H9 (cell line): ENCODE results near the gene FOXI1. TPM values are rescaled to one million over a fixed set of nuclear protein-coding genes. Genes with fewer than 3 reads are reported as not detected.

Source experiments
- DNase-seq: peaks from one replicate; pipeline ENCODE4 v3.0.0-alpha.2; 2017
- H2AFZ ChIP-seq: one replicate; pipeline ENCODE4 v1.6.1; 2013; ENCODE audit warnings: mild to moderate bottlenecking, low read length, control low read depth, moderate library complexity
- H2AK5ac ChIP-seq: 2 replicates; pipeline ENCODE4 v1.6.1; 2013; ENCODE audit warnings: low read length, control low read depth, mixed read lengths; ENCODE audit not compliant: insufficient read length
- H2BK120ac ChIP-seq: one replicate; pipeline ENCODE4 v1.6.1; 2013; ENCODE audit warnings: low read depth, mild to moderate bottlenecking, low read length, control low read depth, inconsistent platforms; ENCODE audit not compliant: poor library complexity, severe bottlenecking
- H2BK12ac ChIP-seq: 2 replicates; pipeline ENCODE4 v1.6.1; 2013; ENCODE audit warnings: low read length, control low read depth, mixed read lengths, low read depth; ENCODE audit not compliant: insufficient read length
- H2BK15ac ChIP-seq: 2 replicates; pipeline ENCODE4 v1.6.1; 2013; ENCODE audit warnings: low read depth, low read length, control low read depth
- H2BK20ac ChIP-seq: one replicate; pipeline ENCODE4 v1.6.1; 2013; ENCODE audit warnings: low read depth, mild to moderate bottlenecking, low read length, control low read depth, inconsistent platforms; ENCODE audit not compliant: poor library complexity, severe bottlenecking
- H2BK5ac ChIP-seq: 2 replicates; pipeline ENCODE4 v1.6.1; 2013; ENCODE audit warnings: low read length, control low read depth, mixed read lengths; ENCODE audit not compliant: insufficient read length
- H3K14ac ChIP-seq: 2 replicates; pipeline ENCODE4 v1.6.1; 2013; ENCODE audit warnings: low read length, control low read depth; ENCODE audit not compliant: insufficient read depth
- H3K18ac ChIP-seq: 2 replicates; pipeline ENCODE4 v1.6.1; 2013; ENCODE audit warnings: low read depth, mild to moderate bottlenecking, mixed read lengths, low read length, control low read depth; ENCODE audit not compliant: insufficient read length
- H3K23ac ChIP-seq: 2 replicates; pipeline ENCODE4 v1.6.1; 2013; ENCODE audit warnings: low read length, control low read depth, mixed read lengths, low read depth; ENCODE audit not compliant: insufficient read length
- H3K23me2 ChIP-seq: 2 replicates; pipeline ENCODE4 v1.6.1; 2013; ENCODE audit warnings: low read depth, mild to moderate bottlenecking, mixed read lengths, low read length, control low read depth; ENCODE audit not compliant: insufficient read length, poor library complexity, severe bottlenecking
- H3K27ac ChIP-seq: 2 replicates; pipeline ENCODE4 v1.5.1; 2013; ENCODE audit warnings: low read length, control low read depth, mixed read lengths, low read depth; ENCODE audit not compliant: insufficient read length
- H3K27me3 ChIP-seq: 2 replicates; pipeline ENCODE4 v1.6.1; 2013; ENCODE audit warnings: low read length, control low read depth, inconsistent platforms; ENCODE audit not compliant: insufficient read depth
- H3K4ac ChIP-seq: 2 replicates; pipeline ENCODE4 v1.6.1; 2013; ENCODE audit warnings: low read depth, mild to moderate bottlenecking, control low read depth, inconsistent platforms, low read length, moderate library complexity
- H3K4me1 ChIP-seq: 2 replicates; pipeline ENCODE4 v1.6.1; 2013; ENCODE audit warnings: low read length, control low read depth, inconsistent platforms; ENCODE audit not compliant: insufficient read depth
- H3K4me2 ChIP-seq: 2 replicates; pipeline ENCODE4 v1.6.1; 2013; ENCODE audit warnings: low read length, control low read depth, mixed read lengths; ENCODE audit not compliant: insufficient read length, insufficient read depth
- H3K56ac ChIP-seq: 2 replicates; pipeline ENCODE4 v1.6.1; 2013; ENCODE audit warnings: low read depth, mild to moderate bottlenecking, mixed read lengths, low read length, control low read depth; ENCODE audit not compliant: insufficient read length
- H3K79me1 ChIP-seq: 2 replicates; pipeline ENCODE4 v1.6.1; 2013; ENCODE audit warnings: low read depth, mild to moderate bottlenecking, moderate library complexity, low read length, control low read depth, inconsistent platforms; ENCODE audit not compliant: insufficient read depth, poor library complexity, severe bottlenecking
- H3K79me2 ChIP-seq: 2 replicates; pipeline ENCODE4 v1.6.1; 2013; ENCODE audit warnings: low read length, control low read depth, inconsistent platforms; ENCODE audit not compliant: insufficient read depth
- H3K9ac ChIP-seq: 2 replicates; pipeline ENCODE4 v1.6.1; 2013; ENCODE audit warnings: low read length, control low read depth, mixed read lengths; ENCODE audit not compliant: insufficient read length; ENCODE audit errors: extremely low read depth
- H3K9me3 ChIP-seq: one replicate; pipeline ENCODE4 v1.6.1; 2013; ENCODE audit warnings: low read depth, low read length, inconsistent platforms; ENCODE audit not compliant: control insufficient read depth
- H3T11ph ChIP-seq: one replicate; pipeline ENCODE4 v1.6.1; 2013; ENCODE audit warnings: mild to moderate bottlenecking, low read length, control low read depth, inconsistent platforms
- H4K20me1 ChIP-seq: one replicate; pipeline ENCODE4 v1.6.1; 2013; ENCODE audit not compliant: control insufficient read depth, insufficient read length, insufficient read depth
- H4K5ac ChIP-seq: 2 replicates; pipeline ENCODE4 v1.6.1; 2013; ENCODE audit warnings: low read depth, mild to moderate bottlenecking, mixed read lengths, low read length, control low read depth; ENCODE audit not compliant: insufficient read length
- H4K8ac ChIP-seq: replicated peaks from 2 replicates; pipeline ENCODE4 v1.6.1; 2013; ENCODE audit warnings: low read length, control low read depth, mixed read lengths, low read depth; ENCODE audit not compliant: insufficient read length
- H4K91ac ChIP-seq: 2 replicates; pipeline ENCODE4 v1.6.1; 2013; ENCODE audit warnings: low read depth, mild to moderate bottlenecking, moderate library complexity, mixed read lengths, low read length, control low read depth; ENCODE audit not compliant: insufficient read length
- H3K27ac Mint-ChIP-seq, 3 experiments: 2 replicates in 2 of 3; 3 replicates in 1 of 3; pipeline ENCODE4 v1.8.0; 2020 to 2021; ENCODE audit warnings: mixed read lengths in 3 of 3, mild to moderate bottlenecking in 1 of 3, moderate library complexity in 1 of 3
- H3K27me3 Mint-ChIP-seq: 2 replicates; pipeline ENCODE4 v1.8.0; 2021; ENCODE audit warnings: low read depth, mild to moderate bottlenecking, moderate library complexity, mixed read lengths
- H3K36me3 Mint-ChIP-seq, 3 experiments: 2 replicates in 2 of 3; 3 replicates in 1 of 3; pipeline ENCODE4 v1.8.0; 2020 to 2021; ENCODE audit warnings: low read depth in 3 of 3, mixed read lengths in 3 of 3; ENCODE audit not compliant: insufficient read depth in 1 of 3
- H3K4me1 Mint-ChIP-seq, 2 experiments: 2 replicates each; pipeline ENCODE4 v1.8.0; 2020; ENCODE audit warnings: mixed read lengths in 2 of 2
- H3K4me3 Mint-ChIP-seq, 2 experiments: 2 replicates in 1 of 2; 3 replicates in 1 of 2; pipeline ENCODE4 v1.8.0; 2020 to 2021; ENCODE audit warnings: mild to moderate bottlenecking in 2 of 2, mixed read lengths in 2 of 2, moderate library complexity in 1 of 2
- H3K9me3 Mint-ChIP-seq, 2 experiments: 2 replicates in 1 of 2; 3 replicates in 1 of 2; pipeline ENCODE4 v1.8.0; 2020; ENCODE audit warnings: mild to moderate bottlenecking in 2 of 2, mixed read lengths in 2 of 2, moderate library complexity in 1 of 2
- WGBS: extraction: QIAGEN DNeasy Blood & Tissue Kit; methylation state at CpG from one replicate; pipeline ENCODE4 v1.1.7; 2013; ENCODE audit warnings: missing lambda C conversion rate, low lambda C conversion rate, mixed read lengths; ENCODE audit not compliant: insufficient read length; ENCODE audit errors: extremely low coverage; 5-methylcytosine and 5-hydroxymethylcytosine counted together
- total RNA-seq: library from RNA; stranded (reverse); gene quantifications from 2 replicates; pipeline ENCODE4 v1.2.1, GENCODE V29; 2021
- TF ChIP-seq, protein P1 (sequence below): fragments of 200-600 bp; sonication (generic); conservative IDR thresholded peaks from 3 replicates; pipeline ENCODE4 v1.8.0; 2021; ENCODE audit warnings: antibody characterized with exemption, mild to moderate bottlenecking

Gene FOXI1
- total RNA-seq, 1 experiment from 2014 or later = not detected

- Histone ChIP-seq H2BK12ac (peak overlapping the region; percentile 67), H3K4ac (no peak overlapping the region), H3K14ac (peak overlapping the region; percentile 49; the same call in 1 of the 2 replicates), H4K5ac (no peak overlapping the region), H3K4me1 (no peaks in the 10 kb centered on the region; the same call in 1 of the 2 replicates), H3K79me2 (no peaks in the 10 kb centered on the region), H3T11ph (no peak overlapping the region), H3K4me2 (no peak overlapping the region), H3K9ac (no peak overlapping the region), H2AK5ac (no peak overlapping the region), H2AFZ (no peak overlapping the region), H2BK20ac (no peak overlapping the region), H3K23ac (no peak overlapping the region), H3K27me3 (no peaks in the 10 kb centered on the region), H4K8ac (no peak overlapping the region), H4K20me1 (no peaks in the 10 kb centered on the region), H4K91ac (no peak overlapping the region), H3K18ac (no peak overlapping the region), H2BK120ac (no peak overlapping the region), H3K27ac (no peak overlapping the region), H3K9me3 (no peaks in the 10 kb centered on the region), H2BK15ac (no peak overlapping the region), H2BK5ac (no peak overlapping the region), H3K56ac (no peak overlapping the region), H3K79me1 (no peaks in the 10 kb centered on the region), H3K23me2 (no peaks in the 10 kb centered on the region)
- H3K36me3 Mint-ChIP-seq = no peaks in the 10 kb centered on the region
- no peaks in the 10 kb centered on the region; the same call in none of the 2 replicates for H3K27me3 Mint-ChIP-seq
- peaks cover 31 to 32% of the 10 kb centered on the region in 2 experiments for H3K4me1 Mint-ChIP-seq
- peak overlapping the region in 2 of 3 experiments; percentile 57 to 88; a peak in 2 of 7 replicates for H3K27ac Mint-ChIP-seq
- peak; percentile 61 for DNase-seq
- no CpG with 5 or more reads among the region's 7 CpGs for WGBS
- TF ChIP-seq, protein P1, sequence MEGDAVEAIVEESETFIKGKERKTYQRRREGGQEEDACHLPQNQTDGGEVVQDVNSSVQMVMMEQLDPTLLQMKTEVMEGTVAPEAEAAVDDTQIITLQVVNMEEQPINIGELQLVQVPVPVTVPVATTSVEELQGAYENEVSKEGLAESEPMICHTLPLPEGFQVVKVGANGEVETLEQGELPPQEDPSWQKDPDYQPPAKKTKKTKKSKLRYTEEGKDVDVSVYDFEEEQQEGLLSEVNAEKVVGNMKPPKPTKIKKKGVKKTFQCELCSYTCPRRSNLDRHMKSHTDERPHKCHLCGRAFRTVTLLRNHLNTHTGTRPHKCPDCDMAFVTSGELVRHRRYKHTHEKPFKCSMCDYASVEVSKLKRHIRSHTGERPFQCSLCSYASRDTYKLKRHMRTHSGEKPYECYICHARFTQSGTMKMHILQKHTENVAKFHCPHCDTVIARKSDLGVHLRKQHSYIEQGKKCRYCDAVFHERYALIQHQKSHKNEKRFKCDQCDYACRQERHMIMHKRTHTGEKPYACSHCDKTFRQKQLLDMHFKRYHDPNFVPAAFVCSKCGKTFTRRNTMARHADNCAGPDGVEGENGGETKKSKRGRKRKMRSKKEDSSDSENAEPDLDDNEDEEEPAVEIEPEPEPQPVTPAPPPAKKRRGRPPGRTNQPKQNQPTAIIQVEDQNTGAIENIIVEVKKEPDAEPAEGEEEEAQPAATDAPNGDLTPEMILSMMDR = no peak
- H3K4me3 Mint-ChIP-seq = no peak overlapping the region
- H3K9me3 Mint-ChIP-seq = no peaks in the 10 kb centered on the region; a peak in 1 of 5 replicates
Observed at GRCh38 chr5:170151097-170151831, 45.6 kb downstream of the FOXI1 start.
